Measurements from ENCODE around the gene KCNK16.
A peak's percentile ranks its signal among the peaks of the same experiment; 100 is the strongest.

KCNK16 gene

DNA sequence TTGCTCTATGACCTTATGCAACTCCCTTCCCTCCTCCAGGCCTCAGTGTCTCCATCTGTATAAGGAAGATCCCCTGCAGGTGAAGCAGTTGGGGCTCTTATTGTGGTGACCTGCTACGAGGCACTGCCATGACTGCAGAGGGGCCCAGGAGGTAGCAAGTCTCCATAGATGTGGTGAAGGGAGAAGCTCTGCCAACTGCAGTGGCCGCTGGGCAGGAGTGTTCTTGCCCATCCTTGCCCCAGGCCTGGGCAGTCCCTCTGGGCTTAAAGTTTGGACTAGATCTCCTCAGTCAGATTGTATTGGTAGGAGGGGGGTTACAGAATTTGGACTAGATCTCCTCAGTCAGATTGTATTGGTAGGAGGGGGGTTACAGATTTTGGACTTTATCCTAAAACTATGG is 20.5 kb downstream of the KCNK16 start:
- TF ChIP-seq, protein P1, sequence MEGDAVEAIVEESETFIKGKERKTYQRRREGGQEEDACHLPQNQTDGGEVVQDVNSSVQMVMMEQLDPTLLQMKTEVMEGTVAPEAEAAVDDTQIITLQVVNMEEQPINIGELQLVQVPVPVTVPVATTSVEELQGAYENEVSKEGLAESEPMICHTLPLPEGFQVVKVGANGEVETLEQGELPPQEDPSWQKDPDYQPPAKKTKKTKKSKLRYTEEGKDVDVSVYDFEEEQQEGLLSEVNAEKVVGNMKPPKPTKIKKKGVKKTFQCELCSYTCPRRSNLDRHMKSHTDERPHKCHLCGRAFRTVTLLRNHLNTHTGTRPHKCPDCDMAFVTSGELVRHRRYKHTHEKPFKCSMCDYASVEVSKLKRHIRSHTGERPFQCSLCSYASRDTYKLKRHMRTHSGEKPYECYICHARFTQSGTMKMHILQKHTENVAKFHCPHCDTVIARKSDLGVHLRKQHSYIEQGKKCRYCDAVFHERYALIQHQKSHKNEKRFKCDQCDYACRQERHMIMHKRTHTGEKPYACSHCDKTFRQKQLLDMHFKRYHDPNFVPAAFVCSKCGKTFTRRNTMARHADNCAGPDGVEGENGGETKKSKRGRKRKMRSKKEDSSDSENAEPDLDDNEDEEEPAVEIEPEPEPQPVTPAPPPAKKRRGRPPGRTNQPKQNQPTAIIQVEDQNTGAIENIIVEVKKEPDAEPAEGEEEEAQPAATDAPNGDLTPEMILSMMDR (conservative IDR thresholded peaks at IDR 0.05; ENCODE audit: low read length): no peak
- no peak for DNase-seq (ENCODE audit: low read depth)
- H3K4me3 ChIP-seq (ENCODE audit: low read length): no peak overlapping the region

DNA sequence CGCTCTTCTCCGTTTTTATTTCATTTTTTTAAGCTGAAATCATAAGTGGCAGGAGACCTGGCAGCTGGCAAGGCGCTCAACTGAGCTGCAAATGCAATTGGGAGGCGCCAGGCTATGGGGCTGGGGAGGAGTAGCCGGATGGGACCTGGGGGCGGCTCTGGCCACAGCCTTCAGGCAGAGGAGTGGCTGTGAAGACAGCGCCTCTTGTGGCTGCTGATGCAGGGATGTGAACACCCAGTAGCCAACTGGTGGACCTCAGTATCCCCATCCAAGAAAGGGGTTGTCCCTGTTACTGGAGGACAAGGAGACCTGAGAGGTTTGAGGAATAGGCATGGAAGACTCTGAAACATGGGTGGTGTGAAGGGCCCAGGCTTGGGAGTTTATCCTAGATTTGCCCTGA is 20.9 kb downstream of the KCNK16 start:
- no peak overlapping the region for H3K4me3 ChIP-seq (ENCODE audit: low read length)
- TF ChIP-seq, protein P1 (conservative IDR thresholded peaks at IDR 0.05; ENCODE audit: low read length): peak; percentile 42
- DNase-seq (ENCODE audit: low read depth): no peak

DNA sequence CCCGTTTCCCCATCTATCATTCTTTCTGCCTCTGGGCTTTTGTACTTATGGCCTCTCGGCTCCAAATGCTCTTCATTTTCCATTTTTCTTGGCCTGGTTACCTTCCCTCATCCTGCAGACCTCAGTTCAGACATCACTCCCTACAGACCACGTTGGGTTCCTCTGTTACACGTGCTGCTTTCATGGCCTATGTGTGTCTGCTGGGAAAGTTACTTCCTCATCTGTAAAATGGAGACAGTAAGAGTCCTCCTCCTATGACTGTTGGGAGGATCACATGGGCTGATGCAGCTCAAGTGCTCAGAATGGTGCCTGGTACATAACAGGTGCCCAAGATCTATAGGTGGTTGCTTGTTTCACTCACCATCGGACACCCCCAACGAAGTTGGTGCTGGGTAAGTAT is 21.8 kb downstream of the KCNK16 start:
- TF ChIP-seq, protein P1 (conservative IDR thresholded peaks at IDR 0.05; ENCODE audit: low read length): no peak
- H3K4me3 ChIP-seq (ENCODE audit: low read length): no peak overlapping the region
- no peak for DNase-seq (ENCODE audit: low read depth)

DNA sequence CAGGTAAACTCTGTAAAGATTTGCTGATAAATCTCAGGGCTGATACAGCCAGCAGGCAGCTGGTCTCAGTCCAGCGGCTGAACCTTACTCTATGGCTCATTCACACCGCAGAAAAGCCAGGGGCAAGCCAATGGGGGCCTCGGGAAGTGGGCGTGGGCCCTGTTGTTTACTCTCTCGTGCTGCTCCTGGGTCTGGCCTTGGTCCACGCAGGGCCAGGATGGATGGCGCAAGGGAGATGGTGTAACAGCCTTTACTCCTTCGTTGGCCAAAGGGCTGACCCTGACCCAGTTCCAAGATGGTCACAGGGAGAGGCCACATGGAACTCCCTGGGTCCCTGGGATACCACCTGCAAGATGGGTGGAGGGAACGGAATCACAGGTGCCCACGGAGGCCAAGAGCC is 24.4 kb downstream of the KCNK16 start:
- TF ChIP-seq, protein P1 (conservative IDR thresholded peaks at IDR 0.05; ENCODE audit: low read length): no peak
- no peak for DNase-seq (ENCODE audit: low read depth)
- H3K4me3 ChIP-seq (ENCODE audit: low read length): no peak overlapping the region

DNA sequence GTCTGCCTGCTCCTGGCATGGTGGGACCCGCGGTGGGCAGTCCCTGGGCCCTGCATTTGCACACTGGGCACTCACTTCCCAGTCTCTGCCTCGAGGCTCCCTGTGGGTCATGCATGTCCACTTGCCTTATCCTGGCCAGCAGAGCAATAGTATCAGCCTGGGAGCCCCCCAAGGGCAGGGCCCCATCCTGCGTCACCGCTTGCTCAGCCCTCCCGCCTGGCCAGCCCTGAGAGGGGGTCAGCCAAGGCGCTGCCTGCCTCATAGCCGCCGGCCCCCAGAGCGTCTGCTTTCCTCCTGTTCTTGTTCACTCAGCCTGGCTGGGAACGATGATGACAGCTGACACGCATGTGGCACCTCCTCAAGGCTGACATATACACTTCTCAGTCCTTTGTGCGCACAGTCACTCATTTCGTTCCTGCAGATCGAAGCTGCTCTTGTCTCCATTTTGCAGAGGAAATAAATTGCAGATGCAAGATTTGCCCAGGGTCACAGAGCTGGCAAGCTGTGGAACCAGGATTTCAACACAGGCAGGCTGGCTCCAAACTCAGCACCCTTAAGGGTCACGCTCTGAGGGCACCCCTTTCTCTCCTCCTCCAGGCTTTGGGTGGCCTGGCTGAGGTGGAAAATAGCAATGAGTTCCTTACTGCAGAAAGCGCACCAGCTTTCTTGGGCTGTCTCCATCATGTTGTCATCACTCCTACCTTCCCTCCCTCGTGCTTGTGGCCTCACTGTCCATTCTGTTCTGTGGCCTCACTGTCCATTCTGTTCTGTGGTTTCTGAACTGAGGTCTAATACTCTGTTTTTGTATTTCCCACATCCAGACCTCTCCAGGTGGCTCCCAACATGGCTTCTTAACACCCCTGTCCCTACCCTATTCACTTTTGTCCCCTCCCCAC is 25.5 kb downstream of the KCNK16 start:
- TF ChIP-seq, protein P1 (conservative IDR thresholded peaks at IDR 0.05; ENCODE audit: low read length): no peak
- H3K4me3 ChIP-seq (ENCODE audit: low read length): no peak overlapping the region
- DNase-seq (ENCODE audit: low read depth): no peak

DNA sequence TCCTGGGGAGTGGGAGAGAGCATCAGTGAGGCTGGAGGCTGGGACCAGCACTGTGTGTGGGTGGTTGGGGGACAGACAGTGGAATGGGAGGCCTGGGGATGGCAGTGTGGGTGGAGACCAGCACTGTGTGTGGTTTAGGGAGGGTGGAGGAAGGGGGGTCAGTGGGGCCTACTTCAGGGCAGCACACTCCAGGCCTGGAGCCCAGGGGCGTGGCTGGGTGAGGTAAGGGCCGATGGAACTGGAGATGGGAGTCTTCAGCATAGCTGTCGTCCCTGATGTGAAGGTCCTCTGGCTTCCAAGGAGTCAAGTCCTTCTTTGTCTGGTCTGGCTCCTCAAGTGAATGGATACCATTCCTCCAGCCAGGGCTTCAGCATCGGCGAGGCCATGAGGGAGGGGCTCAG is 26.9 kb downstream of the KCNK16 start:
- DNase-seq (ENCODE audit: low read depth): no peak
- no peak overlapping the region for H3K4me3 ChIP-seq (ENCODE audit: low read length)
- TF ChIP-seq, protein P1 (conservative IDR thresholded peaks at IDR 0.05; ENCODE audit: low read length): no peak

DNA sequence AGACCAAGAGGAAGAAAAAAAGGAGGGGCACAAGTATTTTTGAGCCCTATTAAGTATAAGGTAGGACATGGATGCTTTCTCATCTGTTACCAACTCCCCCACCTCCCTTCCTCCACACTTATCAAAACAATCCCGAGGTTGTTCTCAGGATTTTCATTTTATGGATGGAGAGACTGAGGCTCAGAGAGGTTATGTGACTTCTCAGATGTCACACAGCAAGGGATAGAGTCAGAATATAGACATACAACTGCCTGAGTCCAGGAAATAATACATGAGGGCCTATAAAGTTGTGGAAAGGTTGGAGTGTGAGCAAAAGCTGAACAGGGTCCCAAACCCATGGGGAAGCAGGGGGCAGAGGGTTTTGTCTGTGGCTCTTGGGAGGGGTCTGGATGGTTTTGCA is 27.6 kb downstream of the KCNK16 start:
- no peak overlapping the region for H3K4me3 ChIP-seq (ENCODE audit: low read length)
- no peak for DNase-seq (ENCODE audit: low read depth)
- TF ChIP-seq, protein P1 (conservative IDR thresholded peaks at IDR 0.05; ENCODE audit: low read length): no peak
